ENCODE results near the gene USP37. TPM values are rescaled to one million over a fixed set of nuclear protein-coding genes. Genes with fewer than 3 reads are reported as not detected.

Gene USP37
- total RNA-seq, 1 experiment from 2014 or later, result 11.6 TPM

GRCh38 chr2:218422403-218423086 lies 145.6 kb downstream of the USP37 start:
- intact Hi-C loops (cut with micrococcal nuclease), result no loop called here
- BruUV-seq (replicated peaks), result no TSS peak

GRCh38 chr2:218421027-218421426 lies 147.1 kb downstream of the USP37 start:
- Histone ChIP-seq H3K4me3 (ENCODE audit: low read length) (no peak overlapping the region), H3F3A (ENCODE audit: low read length, unreplicated experiment) (no peaks in the 10 kb centered on the region), H3K4me2 (ENCODE audit: low read length) (no peak overlapping the region), H4K20me1 (ENCODE audit: low read length) (no peaks in the 10 kb centered on the region), H3K27me3 (ENCODE audit: low read length) (no peaks in the 10 kb centered on the region), H3K79me2 (ENCODE audit: low read length) (no peaks in the 10 kb centered on the region), H3K36me3 (ENCODE audit: low read depth, low read length) (no peaks in the 10 kb centered on the region), H3K4me1 (ENCODE audit: insufficient read depth, low read length) (no peaks in the 10 kb centered on the region), H2AFZ (ENCODE audit: low read length) (no peak overlapping the region), H3K9me2 (replicated peaks; ENCODE audit: low read length) (no peaks in the 10 kb centered on the region), H3K27ac (ENCODE audit: low read length) (no peak overlapping the region), H3K9me3 (ENCODE audit: low read length) (no peaks in the 10 kb centered on the region), H3K9ac (ENCODE audit: low read length) (no peak overlapping the region)
- intact Hi-C loops (cut with micrococcal nuclease), result no loop called here
- no TSS peak for BruUV-seq (replicated peaks)
- ChIA-PET POLR2A (ENCODE audit: unreplicated experiment) (no interaction called here), CTCF (no interaction called here)
- ATAC-seq (no peak), DNase-seq (no peak)
- TF ChIP-seq EZH2phosphoT487 (IDR thresholded peaks at IDR 0.05; ENCODE audit: borderline replicate concordance, low read length) (no peak), CTCF (conservative IDR thresholded peaks at IDR 0.05; ENCODE audit: low read depth, low read length) (no peak)

More at GRCh38 chr2:218422403-218423086, 145.6 kb downstream of the USP37 start:
- H3K27me3 ChIP-seq (ENCODE audit: low read length), result no peaks in the 10 kb centered on the region
- ATAC-seq, result no peak
- H3F3A ChIP-seq (ENCODE audit: low read length, unreplicated experiment), result no peaks in the 10 kb centered on the region
- no peak overlapping the region for H3K9ac ChIP-seq (ENCODE audit: low read length)
- no peak overlapping the region for H3K4me3 ChIP-seq (ENCODE audit: low read length)
- TF ChIP-seq EZH2phosphoT487 (IDR thresholded peaks at IDR 0.05; ENCODE audit: borderline replicate concordance, low read length), result no peak
- TF ChIP-seq CTCF (conservative IDR thresholded peaks at IDR 0.05; ENCODE audit: low read depth, low read length), result no peak
- no peak for TF ChIP-seq EZH2 (IDR thresholded peaks at IDR 0.05; ENCODE audit: low read length, unreplicated experiment)
- H3K27ac ChIP-seq (ENCODE audit: low read length), result no peak overlapping the region
- DNase-seq, result no peak
- no peak overlapping the region for H3K4me2 ChIP-seq (ENCODE audit: low read length)
- no peak overlapping the region for H2AFZ ChIP-seq (ENCODE audit: low read length)
- no peaks in the 10 kb centered on the region for H3K36me3 ChIP-seq (ENCODE audit: low read depth, low read length)
- no peaks in the 10 kb centered on the region for H3K9me3 ChIP-seq (ENCODE audit: low read length)
- no peaks in the 10 kb centered on the region for H3K9me2 ChIP-seq (replicated peaks; ENCODE audit: low read length)
- no peaks in the 10 kb centered on the region for H3K4me1 ChIP-seq (ENCODE audit: insufficient read depth, low read length)
- H4K20me1 ChIP-seq (ENCODE audit: low read length), result no peaks in the 10 kb centered on the region
- no peaks in the 10 kb centered on the region for H3K79me2 ChIP-seq (ENCODE audit: low read length)
- ChIA-PET POLR2A (ENCODE audit: unreplicated experiment) (no interaction called here), CTCF (no interaction called here)

- ATAC-seq (no peak), DNase-seq (no peak)
- BruUV-seq (replicated peaks), result no TSS peak
- Histone ChIP-seq H2AFZ (ENCODE audit: low read length) (no peak overlapping the region), H3K27me3 (ENCODE audit: low read length) (no peaks in the 10 kb centered on the region), H3F3A (ENCODE audit: low read length, unreplicated experiment) (no peaks in the 10 kb centered on the region), H3K79me2 (ENCODE audit: low read length) (no peaks in the 10 kb centered on the region), H4K20me1 (ENCODE audit: low read length) (no peaks in the 10 kb centered on the region), H3K27ac (ENCODE audit: low read length) (no peak overlapping the region), H3K9me2 (replicated peaks; ENCODE audit: low read length) (no peaks in the 10 kb centered on the region), H3K9ac (ENCODE audit: low read length) (no peak overlapping the region), H3K36me3 (ENCODE audit: low read depth, low read length) (no peaks in the 10 kb centered on the region), H3K4me3 (ENCODE audit: low read length) (no peak overlapping the region), H3K4me2 (ENCODE audit: low read length) (no peak overlapping the region), H3K9me3 (ENCODE audit: low read length) (no peaks in the 10 kb centered on the region), H3K4me1 (ENCODE audit: insufficient read depth, low read length) (no peaks in the 10 kb centered on the region)
- intact Hi-C loops (cut with micrococcal nuclease), result no loop called here
- ChIA-PET POLR2A (ENCODE audit: unreplicated experiment) (no interaction called here), CTCF (no interaction called here)
- TF ChIP-seq CTCF (conservative IDR thresholded peaks at IDR 0.05; ENCODE audit: low read depth, low read length) (no peak), EZH2 (IDR thresholded peaks at IDR 0.05; ENCODE audit: low read length, unreplicated experiment) (no peak), EZH2phosphoT487 (IDR thresholded peaks at IDR 0.05; ENCODE audit: borderline replicate concordance, low read length) (no peak)
These were observed 148.4 kb downstream of the USP37 start for GRCh38 chr2:218419630-218420216.
